IMR-90 (cell line): ENCODE measurements around the gene ZNF385C. TPM values are rescaled to one million over a fixed set of nuclear protein-coding genes. Genes with fewer than 3 reads are reported as not detected.

Source experiments
- ATAC-seq: fragments of 200-7000 bp; cut with Tn5 transposase; 2 replicates; pipeline ENCODE4 v1.9.1; 2020; ENCODE audit warnings: low read depth, mild to moderate bottlenecking, moderate library complexity
- BruUV-seq: library from RNA; stranded (reverse); fragments of 400-500 nt; replicated peaks from 2 replicates; lab custom pipeline; 2021; lab: Mats Ljungman, UMichigan
- CTCF ChIA-PET: fragments of 300-600 bp; formaldehyde crosslinking; extraction: SDS; loops from one replicate; lab custom pipeline; 2021; ENCODE audit warnings: antibody characterized with exemption; lab: Yijun Ruan, JAX
- POLR2A ChIA-PET: fragments of 300-600 bp; sonication (Branson Sonifier 250); formaldehyde crosslinking; loops from one replicate; lab custom pipeline; 2022; ENCODE audit warnings: antibody characterized with exemption; ENCODE audit not compliant: unreplicated experiment; lab: Charles Lee
- DNase-seq: peaks from one replicate; pipeline ENCODE4 v3.0.0; 2013
- H2AFZ ChIP-seq: replicated peaks from 2 replicates; pipeline ENCODE3; 2013; ENCODE audit warnings: low read length, mild to moderate bottlenecking; ENCODE audit not compliant: poor library complexity
- H2AK5ac ChIP-seq: 2 replicates; pipeline ENCODE4 v1.6.1; 2013; ENCODE audit warnings: low read depth, low read length, inconsistent platforms
- H2AK9ac ChIP-seq: replicated peaks from 2 replicates; pipeline ENCODE3; 2013; ENCODE audit warnings: mild to moderate bottlenecking, low read depth, low read length, moderate library complexity; ENCODE audit not compliant: poor library complexity
- H2BK120ac ChIP-seq: 2 replicates; pipeline ENCODE4 v1.6.1; 2013; ENCODE audit warnings: low read depth, low read length, inconsistent platforms
- H2BK15ac ChIP-seq: 3 replicates; pipeline ENCODE4 v1.6.1; 2013; ENCODE audit warnings: low read depth, low read length, inconsistent platforms
- H2BK20ac ChIP-seq: 2 replicates; pipeline ENCODE4 v1.6.1; 2013; ENCODE audit warnings: low read depth, mild to moderate bottlenecking, inconsistent platforms, low read length, moderate library complexity
- H2BK5ac ChIP-seq: 2 replicates; pipeline ENCODE4 v1.6.1; 2013; ENCODE audit warnings: mild to moderate bottlenecking, low read depth, low read length, inconsistent platforms; ENCODE audit not compliant: poor library complexity, severe bottlenecking
- H3K14ac ChIP-seq: replicated peaks from 2 replicates; pipeline ENCODE4 v1.6.1; 2013; ENCODE audit warnings: low read depth, low read length, inconsistent platforms
- H3K18ac ChIP-seq: 2 replicates; pipeline ENCODE4 v1.6.1; 2013; ENCODE audit warnings: low read depth, low read length, control low read depth
- H3K23ac ChIP-seq: 2 replicates; pipeline ENCODE4 v1.6.1; 2013; ENCODE audit warnings: low read depth, low read length, inconsistent platforms
- H3K27ac ChIP-seq: 2 replicates; pipeline ENCODE4 v1.5.1; 2013; ENCODE audit warnings: mild to moderate bottlenecking, control low read depth, low read length; ENCODE audit not compliant: insufficient read depth
- H3K27me3 ChIP-seq: 2 replicates; pipeline ENCODE4 v1.6.1; 2013; ENCODE audit warnings: low read length; ENCODE audit not compliant: control insufficient read depth, insufficient read depth
- H3K36me3 ChIP-seq: 2 replicates; pipeline ENCODE4 v1.6.1; 2013; ENCODE audit warnings: low read length, mixed read lengths; ENCODE audit not compliant: control insufficient read depth, insufficient read depth
- H3K4ac ChIP-seq: 2 replicates; pipeline ENCODE4 v1.6.1; 2013; ENCODE audit warnings: low read depth, low read length, inconsistent platforms
- H3K4me1 ChIP-seq: 2 replicates; pipeline ENCODE4 v1.6.1; 2013; ENCODE audit warnings: low read length, mixed read lengths; ENCODE audit not compliant: control insufficient read depth, insufficient read depth
- H3K4me2 ChIP-seq: 2 replicates; pipeline ENCODE4 v1.6.1; 2013; ENCODE audit warnings: low read depth, mild to moderate bottlenecking, control low read depth, low read length, moderate library complexity
- H3K4me3 ChIP-seq: 2 replicates; pipeline ENCODE4 v1.5.1; 2013; ENCODE audit warnings: low read depth, mild to moderate bottlenecking, control low read depth, low read length, moderate library complexity; ENCODE audit not compliant: insufficient read depth
- H3K56ac ChIP-seq: 2 replicates; pipeline ENCODE4 v1.6.1; 2013; ENCODE audit warnings: low read length, inconsistent platforms; ENCODE audit not compliant: insufficient read depth; ENCODE audit errors: extremely low read depth
- H3K79me1 ChIP-seq, 2 experiments: 2 replicates each; pipeline ENCODE4 v1.6.1; 2013; ENCODE audit warnings: low read length in 2 of 2, inconsistent platforms in 1 of 2, low read depth in 1 of 2
- H3K9ac ChIP-seq: 2 replicates; pipeline ENCODE4 v1.6.1; 2013; ENCODE audit warnings: low read depth, low read length, control low read depth
- H3K9me1 ChIP-seq: 2 replicates; pipeline ENCODE4 v1.6.1; 2013; ENCODE audit warnings: low read length, inconsistent platforms; ENCODE audit not compliant: insufficient read depth
- H3K9me3 ChIP-seq: 2 replicates; pipeline ENCODE4 v1.6.1; 2013; ENCODE audit warnings: low read length; ENCODE audit not compliant: control insufficient read depth, insufficient read depth
- H4K20me1 ChIP-seq: 2 replicates; pipeline ENCODE4 v1.6.1; 2013; ENCODE audit warnings: low read length, inconsistent platforms; ENCODE audit not compliant: insufficient read depth
- H4K5ac ChIP-seq: 2 replicates; pipeline ENCODE4 v1.6.1; 2013; ENCODE audit warnings: mild to moderate bottlenecking, low read depth, low read length, control low read depth
- H4K8ac ChIP-seq, 2 experiments: 2 replicates each; pipeline ENCODE4 v1.6.1; 2013; ENCODE audit warnings: low read depth in 2 of 2, low read length in 2 of 2, control low read depth in 1 of 2, inconsistent platforms in 1 of 2
- H4K91ac ChIP-seq: 2 replicates; pipeline ENCODE4 v1.6.1; 2013; ENCODE audit warnings: low read depth, low read length, inconsistent platforms; ENCODE audit not compliant: insufficient read depth
- CHD1 ChIP-seq: IDR thresholded peaks from 2 replicates; pipeline ENCODE4 v1.6.1; 2012; ENCODE audit warnings: low read depth, low read length, improper control_type of control experiment
- CTCF ChIP-seq: conservative IDR thresholded peaks from 2 replicates; pipeline ENCODE4 v1.5.1; 2012; ENCODE audit warnings: mild to moderate bottlenecking, low read depth, low read length, improper control_type of control experiment
- MAFK ChIP-seq: IDR thresholded peaks from 2 replicates; pipeline ENCODE4 v1.6.1; 2012; ENCODE audit warnings: low read depth, low read length, improper control_type of control experiment
- MXI1 ChIP-seq: IDR thresholded peaks from 2 replicates; pipeline ENCODE4 v1.6.1; 2012; ENCODE audit warnings: low read depth, mild to moderate bottlenecking, low read length, moderate library complexity, borderline replicate concordance
- NFE2L2 ChIP-seq: fragments of 150-350 bp; IDR thresholded peaks from 2 replicates; pipeline ENCODE4 v1.6.1; 2016; ENCODE audit warnings: low read depth, mild to moderate bottlenecking, low read length
- RAD21 ChIP-seq: IDR thresholded peaks from 2 replicates; pipeline ENCODE4 v1.6.1; 2012; ENCODE audit warnings: low read length, improper control_type of control experiment
- SMC3 ChIP-seq: fragments of 150-350 bp; IDR thresholded peaks from 2 replicates; pipeline ENCODE4 v1.6.1; 2016; ENCODE audit warnings: low read depth, mild to moderate bottlenecking, antibody characterized with exemption, low read length, moderate library complexity
- whole genome bisulfite sequencing, 2 experiments: methylation state at CpG; one replicate each; pipeline versions ENCODE4 v1.1.5 to v1.1.7; 2013; ENCODE audit warnings: missing lambda C conversion rate in 2 of 2; ENCODE audit not compliant: insufficient read length in 1 of 2; ENCODE audit errors: extremely low coverage in 2 of 2; 5-methylcytosine and 5-hydroxymethylcytosine counted together
- dilution Hi-C: fragments of 300-500 bp; cut with HindIII; formaldehyde crosslinking; loops from one replicate; pipeline ENCODE4 v1.14.3; 2018; ENCODE audit warnings: low sequenced_read_pairs; ENCODE audit not compliant: unreplicated experiment
- in situ Hi-C: fragments of 300-500 bp; cut with MboI; formaldehyde crosslinking; loops from 3 replicates; pipeline ENCODE4 v1.14.3; 2019; ENCODE audit warnings: low sequenced_read_pairs, inconsistent platforms, mixed read lengths
- intact Hi-C: fragments of 100-400 bp; cut with micrococcal nuclease; formaldehyde crosslinking; loops from 2 replicates; pipeline ENCODE4 v1.10.0; 2022
- polyA plus RNA-seq, 3 experiments: library from polyadenylated mRNA; depleted of rRNA; stranded (reverse); fragments of >200 nt; gene quantifications; 2 replicates each; pipeline ENCODE4 v1.2.3, GENCODE V29; 2012; ENCODE audit warnings: low replicate concordance in 1 of 3
- total RNA-seq: library from RNA; depleted of rRNA; stranded (reverse); fragments of >200 nt; gene quantifications from 2 replicates; pipeline ENCODE4 v1.2.3, GENCODE V29; 2012

The ZNF385C gene
- total and polyA plus RNA-seq, 2 of the 4 experiments (the other 2 are of a cell fraction): not detected

GRCh38 chr17:42002175-42002791 is 96.0 kb downstream of the ZNF385C start:
- WGBS, 2 experiments: no CpG with 5 or more reads among the region's 7 CpGs
- H3K4me3 ChIP-seq: no peak overlapping the region
- no peak overlapping the region for H3K23ac ChIP-seq
- H4K91ac ChIP-seq: no peak overlapping the region
- no peak overlapping the region for H3K27ac ChIP-seq
- intact Hi-C loops (loop anchor here (2.0 kb wide), 1 partner anchor 15 kb away; the partner anchor contains the start of gene DNAJC7), in situ Hi-C loops (no loop called here), dilution Hi-C loops (no loop called here)
- no peak overlapping the region for H4K8ac ChIP-seq
- ChIA-PET CTCF (no interaction called here), POLR2A (interaction anchor here (0.6 kb wide), 1 partner anchor 18 kb away, joined by 3 read pairs; no protein-coding TSS in a partner anchor)
- H3K36me3 ChIP-seq: peaks cover 24% of the 10 kb centered on the region
- ATAC-seq (no peak), DNase-seq (no peak)
- peaks cover 14% of the 10 kb centered on the region for H3K9me1 ChIP-seq
- H2AFZ ChIP-seq: no peak overlapping the region
- H3K18ac ChIP-seq: no peak overlapping the region
- no peak overlapping the region; the same call in 1 of the 2 replicates for H2BK120ac ChIP-seq
- no peak overlapping the region for H3K9ac ChIP-seq
- BruUV-seq: no TSS peak
- H3K9me3 ChIP-seq: no peaks in the 10 kb centered on the region
- H3K4me1 ChIP-seq: peaks cover 14% of the 10 kb centered on the region
- H3K4me2 ChIP-seq: no peak overlapping the region; the same call in 1 of the 2 replicates
- H3K56ac ChIP-seq: no peak overlapping the region
- no peak overlapping the region for H4K5ac ChIP-seq
- H3K14ac ChIP-seq: no peak overlapping the region; the same call in 1 of the 2 replicates
- no peak for TF ChIP-seq SMC3
- no peak for TF ChIP-seq MAFK
- no peak for TF ChIP-seq NFE2L2
- no peak for TF ChIP-seq RAD21
- TF ChIP-seq CHD1: no peak
- no peak for TF ChIP-seq CTCF
- TF ChIP-seq MXI1: no peak
- 0 out of 2 replicates have a peak overlapping the region, but pooled peaks have one; percentile 4 for H2BK20ac ChIP-seq
- H3K4ac ChIP-seq: no peak overlapping the region
- no peak overlapping the region for H2BK15ac ChIP-seq
- H4K20me1 ChIP-seq: peaks cover 62% of the 10 kb centered on the region
- peaks cover 45 to 79% of the 10 kb centered on the region in 2 experiments for H3K79me1 ChIP-seq
- H3K27me3 ChIP-seq: no peaks in the 10 kb centered on the region
- H2AK5ac ChIP-seq: no peak overlapping the region
- no peak overlapping the region for H2BK5ac ChIP-seq
- H2AK9ac ChIP-seq: no peak overlapping the region
